ENCODE results near the gene TNS4.

Gene TNS4

GRCh38 chr17:40485851-40486521 lies 15.4 kb downstream of the TNS4 start:
- Mint-ChIP-seq H3K9me3 (no peaks in the 10 kb centered on the region), H3K36me3 (ENCODE audit: low read depth) (peaks cover 3% of the 10 kb centered on the region), H3K27ac (peak overlapping the region; percentile 72), H3K4me1 (ENCODE audit: low read depth) (peaks cover 72% of the 10 kb centered on the region), H3K27me3 (ENCODE audit: low read depth) (no peaks in the 10 kb centered on the region), H3K4me3 (peak overlapping the region; percentile 51)
- peak; percentile 32 for DNase-seq (ENCODE audit: low spot score)

- H3K36me3 Mint-ChIP-seq (ENCODE audit: low read depth) = peaks cover 3% of the 10 kb centered on the region
- H3K4me3 Mint-ChIP-seq = no peak overlapping the region
- H3K27ac Mint-ChIP-seq = peak overlapping the region; percentile 43
- no peak for DNase-seq (ENCODE audit: low spot score)
- no peaks in the 10 kb centered on the region for H3K9me3 Mint-ChIP-seq
- no peaks in the 10 kb centered on the region for H3K27me3 Mint-ChIP-seq (ENCODE audit: low read depth)
- H3K4me1 Mint-ChIP-seq (ENCODE audit: low read depth) = peaks cover 72% of the 10 kb centered on the region
These were observed 16.4 kb downstream of the TNS4 start for GRCh38 chr17:40484973-40485530.

- DNase-seq (ENCODE audit: low spot score) = no peak
- Mint-ChIP-seq H3K27me3 (ENCODE audit: low read depth) (no peaks in the 10 kb centered on the region), H3K4me1 (ENCODE audit: low read depth) (peaks cover 74% of the 10 kb centered on the region), H3K9me3 (no peaks in the 10 kb centered on the region), H3K36me3 (ENCODE audit: low read depth) (peaks cover 9% of the 10 kb centered on the region), H3K27ac (peak overlapping the region; percentile 43), H3K4me3 (no peak overlapping the region)
These were observed 17.0 kb downstream of the TNS4 start for GRCh38 chr17:40484285-40484972.

- no peaks in the 10 kb centered on the region for H3K9me3 Mint-ChIP-seq
These were observed 17.7 kb downstream of the TNS4 start for GRCh38 chr17:40483679-40484078.

GRCh38 chr17:40482722-40483121 lies 18.7 kb downstream of the TNS4 start:
- no peak for DNase-seq (ENCODE audit: low spot score)
- peak overlapping the region; percentile 97 for H3K27ac Mint-ChIP-seq
- peaks cover 77% of the 10 kb centered on the region for H3K4me1 Mint-ChIP-seq (ENCODE audit: low read depth)
- H3K36me3 Mint-ChIP-seq (ENCODE audit: low read depth) = peaks cover 17% of the 10 kb centered on the region
- peak overlapping the region; percentile 28 for H3K4me3 Mint-ChIP-seq
- H3K9me3 Mint-ChIP-seq = no peaks in the 10 kb centered on the region
- no peaks in the 10 kb centered on the region for H3K27me3 Mint-ChIP-seq (ENCODE audit: low read depth)

More at GRCh38 chr17:40483679-40484078, 17.7 kb downstream of the TNS4 start:
- peaks cover 13% of the 10 kb centered on the region for H3K36me3 Mint-ChIP-seq (ENCODE audit: low read depth)
- H3K4me3 Mint-ChIP-seq = no peak overlapping the region
- peak overlapping the region; percentile 66 for H3K27ac Mint-ChIP-seq
- no peaks in the 10 kb centered on the region for H3K27me3 Mint-ChIP-seq (ENCODE audit: low read depth)
- peaks cover 75% of the 10 kb centered on the region for H3K4me1 Mint-ChIP-seq (ENCODE audit: low read depth)
- no peak for DNase-seq (ENCODE audit: low spot score)

DNA sequence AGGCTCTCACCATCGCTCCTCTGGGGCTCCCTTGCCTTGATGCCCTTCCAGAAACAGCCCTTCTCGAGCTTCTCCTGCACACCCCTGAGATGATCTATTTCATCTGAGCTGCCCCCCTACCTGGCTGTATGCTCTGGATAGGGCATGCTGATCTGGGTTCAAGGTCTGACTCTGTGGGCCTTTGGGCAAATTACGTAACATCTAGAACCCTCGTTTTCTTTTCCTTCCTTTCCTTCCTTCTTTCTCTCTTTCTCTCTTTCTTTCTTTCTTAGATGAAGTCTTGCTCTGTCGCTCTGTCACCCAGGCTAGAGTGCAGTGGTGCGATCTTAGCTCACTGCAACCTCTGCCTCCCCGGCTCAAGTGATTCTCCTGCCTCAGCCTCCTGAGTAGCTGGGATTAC lies 20.3 kb downstream of the TNS4 start:
- H3K27ac Mint-ChIP-seq = peak overlapping the region; percentile 97
- H3K4me1 Mint-ChIP-seq (ENCODE audit: low read depth) = peaks cover 80% of the 10 kb centered on the region
- no peaks in the 10 kb centered on the region for H3K27me3 Mint-ChIP-seq (ENCODE audit: low read depth)
- H3K4me3 Mint-ChIP-seq = peak overlapping the region; percentile 78
- peaks cover 28% of the 10 kb centered on the region for H3K36me3 Mint-ChIP-seq (ENCODE audit: low read depth)
- DNase-seq (ENCODE audit: low spot score) = no peak
- no peaks in the 10 kb centered on the region for H3K9me3 Mint-ChIP-seq

- peak; percentile 77 for DNase-seq (ENCODE audit: low spot score)
- no peaks in the 10 kb centered on the region for H3K27me3 Mint-ChIP-seq (ENCODE audit: low read depth)
- H3K27ac Mint-ChIP-seq = peak overlapping the region; percentile 97
- H3K36me3 Mint-ChIP-seq (ENCODE audit: low read depth) = peaks cover 27% of the 10 kb centered on the region
- H3K4me3 Mint-ChIP-seq = peak overlapping the region; percentile 78
- peaks cover 78% of the 10 kb centered on the region for H3K4me1 Mint-ChIP-seq (ENCODE audit: low read depth)
- no peaks in the 10 kb centered on the region for H3K9me3 Mint-ChIP-seq
These were observed 20.9 kb downstream of the TNS4 start for GRCh38 chr17:40480501-40481003.

DNA sequence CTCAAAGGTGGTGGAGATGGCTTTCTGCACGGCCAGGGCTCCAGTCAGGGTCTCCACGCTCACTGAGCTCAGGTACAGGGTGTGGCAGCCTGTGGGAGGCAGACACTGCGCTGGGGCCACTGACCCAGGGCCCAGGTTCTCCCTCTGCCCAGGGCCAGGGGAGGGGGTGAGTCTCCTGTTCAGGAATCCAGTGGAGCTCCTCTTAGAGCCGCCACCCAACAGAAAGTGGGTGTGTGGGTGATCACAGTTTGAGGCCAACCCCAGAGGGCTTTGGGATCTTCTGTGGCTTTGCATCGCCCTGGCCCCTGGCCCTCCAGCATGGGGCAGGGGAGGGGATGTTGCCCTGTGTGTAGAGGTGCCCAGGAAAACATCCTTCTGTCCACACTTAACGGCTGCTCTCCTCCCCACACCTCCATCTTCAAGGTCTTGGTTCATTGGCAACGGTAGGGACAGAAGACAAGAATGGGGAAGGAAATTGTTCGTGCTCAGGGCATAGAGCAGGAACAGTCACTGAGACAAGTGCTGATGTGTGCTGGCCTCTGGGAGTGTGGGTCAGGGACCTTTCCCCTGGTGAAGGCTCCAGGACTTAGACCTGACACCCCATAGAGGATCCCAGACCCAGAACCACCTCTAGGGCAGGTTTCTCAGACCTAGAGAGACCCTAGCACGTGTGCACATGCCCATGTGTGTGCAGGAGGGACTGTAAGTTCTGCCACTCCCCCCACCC lies 21.5 kb downstream of the TNS4 start:
- DNase-seq (ENCODE audit: low spot score) = no peak
- Mint-ChIP-seq H3K27me3 (ENCODE audit: low read depth) (no peaks in the 10 kb centered on the region), H3K4me1 (ENCODE audit: low read depth) (peaks cover 73% of the 10 kb centered on the region), H3K9me3 (no peaks in the 10 kb centered on the region), H3K27ac (peak overlapping the region; percentile 97), H3K4me3 (peak overlapping the region; percentile 78), H3K36me3 (ENCODE audit: low read depth) (peaks cover 27% of the 10 kb centered on the region)

DNA sequence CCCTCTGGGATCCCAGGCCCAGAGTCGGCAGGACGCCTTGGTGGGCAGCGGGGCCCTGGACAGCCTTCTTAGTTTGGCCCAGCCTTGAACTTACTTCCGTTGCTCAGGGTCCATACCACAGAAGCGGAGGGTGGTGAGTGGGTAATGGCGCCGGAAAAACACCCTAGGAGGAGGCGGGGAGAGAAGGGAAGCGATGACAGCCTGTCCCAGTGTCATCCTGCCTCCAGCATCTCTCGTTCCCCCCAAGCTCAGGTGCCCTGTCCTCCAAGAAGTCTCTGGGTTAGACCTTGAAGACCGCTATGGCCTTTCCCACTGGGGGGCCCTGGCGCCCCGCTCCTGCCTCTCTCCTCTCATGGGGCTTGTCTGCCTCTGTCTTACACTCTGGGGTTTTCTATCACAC lies 22.9 kb downstream of the TNS4 start:
- H3K4me1 Mint-ChIP-seq (ENCODE audit: low read depth) = peaks cover 63% of the 10 kb centered on the region

GRCh38 chr17:40477796-40478195 lies 23.6 kb downstream of the TNS4 start:
- Mint-ChIP-seq H3K4me1 (ENCODE audit: low read depth) (peaks cover 61% of the 10 kb centered on the region), H3K36me3 (ENCODE audit: low read depth) (peaks cover 27% of the 10 kb centered on the region), H3K9me3 (no peaks in the 10 kb centered on the region), H3K27ac (peak overlapping the region; percentile 49), H3K4me3 (no peak overlapping the region), H3K27me3 (ENCODE audit: low read depth) (no peaks in the 10 kb centered on the region)
- no peak for DNase-seq (ENCODE audit: low spot score)

More for the DNA sequence above, 22.9 kb downstream of the TNS4 start:
- H3K27ac Mint-ChIP-seq = peak overlapping the region; percentile 76
- H3K36me3 Mint-ChIP-seq (ENCODE audit: low read depth) = peaks cover 27% of the 10 kb centered on the region
- H3K4me3 Mint-ChIP-seq = no peak overlapping the region
- H3K9me3 Mint-ChIP-seq = no peaks in the 10 kb centered on the region
- no peaks in the 10 kb centered on the region for H3K27me3 Mint-ChIP-seq (ENCODE audit: low read depth)
- no peak for DNase-seq (ENCODE audit: low spot score)

- H3K9me3 Mint-ChIP-seq = no peaks in the 10 kb centered on the region
- no peak overlapping the region for H3K4me3 Mint-ChIP-seq
- H3K27me3 Mint-ChIP-seq (ENCODE audit: low read depth) = no peaks in the 10 kb centered on the region
- peaks cover 26% of the 10 kb centered on the region for H3K36me3 Mint-ChIP-seq (ENCODE audit: low read depth)
- no peak for DNase-seq (ENCODE audit: low spot score)
- H3K27ac Mint-ChIP-seq = no peak overlapping the region
- H3K4me1 Mint-ChIP-seq (ENCODE audit: low read depth) = peaks cover 43% of the 10 kb centered on the region
These were observed 26.1 kb downstream of the TNS4 start for GRCh38 chr17:40475234-40475908.

DNA sequence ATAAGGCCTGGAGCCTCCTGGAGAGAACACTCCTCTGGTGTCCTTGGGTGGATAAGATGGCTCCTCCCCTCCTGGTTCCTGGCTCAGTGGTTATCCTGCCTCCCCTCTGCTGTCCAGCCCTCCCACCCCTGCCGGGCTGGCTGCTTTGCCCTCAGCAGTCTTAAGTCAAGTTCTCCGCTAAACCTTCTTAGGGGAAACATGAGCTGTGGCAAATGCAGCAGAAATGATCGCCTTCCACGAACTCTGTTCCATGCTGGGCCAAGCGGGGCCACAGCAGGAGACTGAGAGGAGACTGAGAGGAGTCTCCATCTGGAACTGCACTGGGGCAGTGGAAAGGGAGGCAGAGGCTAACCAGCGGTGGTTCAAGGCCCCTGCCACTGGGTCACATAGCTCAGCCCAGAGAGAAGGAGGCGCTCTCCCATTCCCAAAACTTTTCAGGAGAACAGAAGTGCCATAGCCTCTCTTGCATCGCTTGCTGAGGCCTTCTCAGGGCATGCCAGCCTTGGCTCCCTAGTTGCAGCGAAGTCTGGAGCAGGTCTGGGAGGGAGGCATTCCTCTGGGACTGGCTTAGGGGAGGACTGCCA lies 26.9 kb downstream of the TNS4 start:
- DNase-seq (ENCODE audit: low spot score) = no peak
- Mint-ChIP-seq H3K4me1 (ENCODE audit: low read depth) (peaks cover 35% of the 10 kb centered on the region), H3K27ac (no peak overlapping the region)

More for the DNA sequence above, 26.9 kb downstream of the TNS4 start:
- H3K27me3 Mint-ChIP-seq (ENCODE audit: low read depth) = no peaks in the 10 kb centered on the region
- no peaks in the 10 kb centered on the region for H3K9me3 Mint-ChIP-seq
- peaks cover 21% of the 10 kb centered on the region for H3K36me3 Mint-ChIP-seq (ENCODE audit: low read depth)
- no peak overlapping the region for H3K4me3 Mint-ChIP-seq

Data from T-helper 2 cell treated with Interferon-gamma antibody and Interleukin-4, amounts not matched to agents 5 μg/mL and 100 μg/mL, for 36 hours (primary cell).